ENCODE measurements around the gene CACNA1E. TPM values are rescaled to one million over a fixed set of nuclear protein-coding genes. Genes with fewer than 3 reads are reported as not detected.

The CACNA1E gene
- total RNA-seq, 4 donors from 2014 or later = 0.03 to 0.05 TPM; not detected in 2

- H3K27ac ChIP-seq = no peak overlapping the region
- peaks cover 6 to 11% of the 10 kb centered on the region in 2 donors for H3K4me1 ChIP-seq
- no peaks in the 10 kb centered on the region for H3K9me3 ChIP-seq
- intact Hi-C loops (cut with DNase I; ENCODE audit: low total_unique reads) = no loop called here
- no peak for ATAC-seq
- TF ChIP-seq CTCF (IDR thresholded peaks at IDR 0.05 in 4 of 5, conservative IDR thresholded peaks at IDR 0.05 in 1 of 5) = no peak
- no peak for TF ChIP-seq POLR2A (IDR thresholded peaks at IDR 0.05)
- no peak overlapping the region for H3K4me3 ChIP-seq
- in situ Hi-C loops (cut with MboI; ENCODE audit: low sequenced_read_pairs in 4 of 4) = no loop called here
- DNase-seq = no peak
- H3K27me3 ChIP-seq = no peaks in the 10 kb centered on the region
- no peaks in the 10 kb centered on the region for H3K36me3 ChIP-seq
These were observed 157.6 kb downstream of the CACNA1E start for GRCh38 chr1:181640956-181641355.

GRCh38 chr1:181643631-181644030, 160.3 kb downstream of the CACNA1E start:
- no peak overlapping the region for H3K27ac ChIP-seq
- TF ChIP-seq POLR2A (IDR thresholded peaks at IDR 0.05) = no peak
- TF ChIP-seq CTCF (IDR thresholded peaks at IDR 0.05 in 4 of 5, conservative IDR thresholded peaks at IDR 0.05 in 1 of 5) = no peak
- H3K27me3 ChIP-seq = no peaks in the 10 kb centered on the region
- no peaks in the 10 kb centered on the region for H3K9me3 ChIP-seq
- no peak for DNase-seq
- intact Hi-C loops (cut with DNase I; ENCODE audit: low total_unique reads) (no loop called here), in situ Hi-C loops (cut with MboI; ENCODE audit: low sequenced_read_pairs in 4 of 4) (no loop called here)
- no peak overlapping the region for H3K4me3 ChIP-seq
- peaks cover 0 to 6% of the 10 kb centered on the region in 2 donors for H3K4me1 ChIP-seq
- no peaks in the 10 kb centered on the region for H3K36me3 ChIP-seq
- ATAC-seq = no peak

- no peaks in the 10 kb centered on the region for H3K27me3 ChIP-seq
- H3K9me3 ChIP-seq = no peaks in the 10 kb centered on the region
- peaks cover 0 to 6% of the 10 kb centered on the region in 2 donors for H3K4me1 ChIP-seq
- ATAC-seq (no peak), DNase-seq (no peak)
- intact Hi-C loops (cut with DNase I; ENCODE audit: low total_unique reads) (no loop called here), in situ Hi-C loops (cut with MboI; ENCODE audit: low sequenced_read_pairs in 4 of 4) (no loop called here)
- no peaks in the 10 kb centered on the region for H3K36me3 ChIP-seq
- no peak overlapping the region for H3K27ac ChIP-seq
- TF ChIP-seq POLR2A (IDR thresholded peaks at IDR 0.05) (no peak), CTCF (IDR thresholded peaks at IDR 0.05 in 4 of 5, conservative IDR thresholded peaks at IDR 0.05 in 1 of 5) (no peak)
- no peak overlapping the region for H3K4me3 ChIP-seq
These were observed 161.9 kb downstream of the CACNA1E start for GRCh38 chr1:181645171-181645570.

- TF ChIP-seq POLR2A (IDR thresholded peaks at IDR 0.05) = no peak
- no peak for TF ChIP-seq CTCF (IDR thresholded peaks at IDR 0.05 in 4 of 5, conservative IDR thresholded peaks at IDR 0.05 in 1 of 5)
- intact Hi-C loops (cut with DNase I; ENCODE audit: low total_unique reads) = no loop called here
These were observed 163.4 kb downstream of the CACNA1E start for GRCh38 chr1:181646710-181647109.

More at GRCh38 chr1:181646710-181647109, 163.4 kb downstream of the CACNA1E start:
- ATAC-seq (no peak), DNase-seq (no peak)
- peaks cover 0 to 6% of the 10 kb centered on the region in 2 donors for H3K4me1 ChIP-seq
- no peak overlapping the region for H3K27ac ChIP-seq
- no peaks in the 10 kb centered on the region for H3K27me3 ChIP-seq
- no peaks in the 10 kb centered on the region for H3K36me3 ChIP-seq
- in situ Hi-C loops (cut with MboI; ENCODE audit: low sequenced_read_pairs in 4 of 4) = no loop called here
- H3K4me3 ChIP-seq = no peak overlapping the region
- no peaks in the 10 kb centered on the region for H3K9me3 ChIP-seq

All from gastrocnemius medialis (tissue), 4 donors.